Hepatocyte (in vitro differentiated cells): ENCODE data around the gene STX1A.

Source experiments
- CTCF ChIP-seq: fragments of 200-600 bp; sonication (generic); IDR thresholded peaks from 2 replicates; pipeline ENCODE4 v1.5.1; 2016; ENCODE audit warnings: antibody characterized with exemption, mild to moderate bottlenecking; ENCODE audit not compliant: poor library complexity
- EZH2 ChIP-seq: fragments of 200-600 bp; sonication (generic); IDR thresholded peaks from 2 replicates; pipeline ENCODE4 v1.6.1; 2016; ENCODE audit warnings: antibody characterized with exemption, mild to moderate bottlenecking, borderline replicate concordance
- EZH2phosphoT487 ChIP-seq: fragments of 200-600 bp; sonication (generic); IDR thresholded peaks from one replicate; pipeline ENCODE4 v1.6.1; 2018; ENCODE audit warnings: antibody characterized with exemption, mild to moderate bottlenecking, low read depth, moderate library complexity; ENCODE audit not compliant: unreplicated experiment, severe bottlenecking

- TF ChIP-seq CTCF = no peak
- TF ChIP-seq EZH2 = no peak
- TF ChIP-seq EZH2phosphoT487 = no peak
These were observed 15.5 kb downstream of the STX1A start for GRCh38 chr7:73703757-73704639.
